Glutamatergic neuron (in vitro differentiated cells): ENCODE data around the gene HOXA11. TPM values are rescaled to one million over a fixed set of nuclear protein-coding genes. Genes with fewer than 3 reads are reported as not detected.

Experiments used
- DNase-seq: peaks from one replicate; pipeline ENCODE4 v3.0.0; 2022
- H3K27ac Mint-ChIP-seq: one replicate; pipeline ENCODE4 v1.8.0; 2020; ENCODE audit warnings: mild to moderate bottlenecking, mixed read lengths, inconsistent platforms; ENCODE audit not compliant: unreplicated experiment
- H3K27me3 Mint-ChIP-seq: one replicate; pipeline ENCODE4 v1.8.0; 2020; ENCODE audit warnings: mild to moderate bottlenecking, moderate library complexity, mixed read lengths, inconsistent platforms; ENCODE audit not compliant: unreplicated experiment
- H3K36me3 Mint-ChIP-seq: one replicate; pipeline ENCODE4 v1.8.0; 2020; ENCODE audit warnings: mild to moderate bottlenecking, mixed read lengths, inconsistent platforms; ENCODE audit not compliant: unreplicated experiment
- H3K4me1 Mint-ChIP-seq: one replicate; pipeline ENCODE4 v1.8.0; 2020; ENCODE audit warnings: mild to moderate bottlenecking, low read depth, mixed read lengths, inconsistent platforms; ENCODE audit not compliant: unreplicated experiment
- H3K4me3 Mint-ChIP-seq: one replicate; pipeline ENCODE4 v1.8.0; 2020; ENCODE audit warnings: mild to moderate bottlenecking, mixed read lengths, inconsistent platforms; ENCODE audit not compliant: unreplicated experiment
- H3K9me3 Mint-ChIP-seq: one replicate; pipeline ENCODE4 v1.8.0; 2020; ENCODE audit warnings: mild to moderate bottlenecking, moderate library complexity, mixed read lengths, inconsistent platforms; ENCODE audit not compliant: unreplicated experiment
- total RNA-seq: library from RNA; stranded (reverse); fragmentation: NEBNext Ultra II Directional; extraction: Animal tissue kit (Norgen Biotek cat#: 25700); gene quantifications from one replicate; pipeline ENCODE4 v1.2.1, GENCODE V29; 2021; ENCODE audit not compliant: unreplicated experiment
- TF ChIP-seq, protein P1 (sequence below): fragments of 200-600 bp; sonication (generic); IDR thresholded peaks from one replicate; pipeline ENCODE4 v1.5.0; 2021; ENCODE audit not compliant: partially characterized antibody, unreplicated experiment

Gene HOXA11
- total RNA-seq, 1 donor from 2014 or later = not detected

DNA sequence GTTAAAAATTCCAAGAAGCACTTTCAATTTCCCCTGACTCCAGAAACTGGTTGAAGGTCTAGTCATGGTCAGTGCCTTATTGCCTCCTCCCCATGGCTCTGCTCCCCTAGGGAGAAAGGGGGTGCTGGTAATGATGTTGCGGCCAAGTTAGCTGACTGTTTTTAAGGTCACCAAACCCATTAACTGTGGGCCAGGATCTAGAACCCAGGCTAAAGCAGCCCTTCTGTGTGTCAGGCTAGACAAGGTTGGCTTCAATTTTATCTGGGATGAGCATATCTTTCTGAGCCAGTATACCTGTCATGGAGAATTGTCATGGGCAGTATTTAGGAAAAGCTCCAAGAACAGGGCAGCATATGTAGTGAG lies 26.0 kb upstream of the HOXA11 start:
- Mint-ChIP-seq H3K9me3 (no peaks in the 10 kb centered on the region), H3K27ac (no peak overlapping the region), H3K4me1 (no peaks in the 10 kb centered on the region), H3K4me3 (no peak overlapping the region), H3K36me3 (no peaks in the 10 kb centered on the region), H3K27me3 (peaks cover 43% of the 10 kb centered on the region)
- DNase-seq = no peak
- TF ChIP-seq, protein P1, sequence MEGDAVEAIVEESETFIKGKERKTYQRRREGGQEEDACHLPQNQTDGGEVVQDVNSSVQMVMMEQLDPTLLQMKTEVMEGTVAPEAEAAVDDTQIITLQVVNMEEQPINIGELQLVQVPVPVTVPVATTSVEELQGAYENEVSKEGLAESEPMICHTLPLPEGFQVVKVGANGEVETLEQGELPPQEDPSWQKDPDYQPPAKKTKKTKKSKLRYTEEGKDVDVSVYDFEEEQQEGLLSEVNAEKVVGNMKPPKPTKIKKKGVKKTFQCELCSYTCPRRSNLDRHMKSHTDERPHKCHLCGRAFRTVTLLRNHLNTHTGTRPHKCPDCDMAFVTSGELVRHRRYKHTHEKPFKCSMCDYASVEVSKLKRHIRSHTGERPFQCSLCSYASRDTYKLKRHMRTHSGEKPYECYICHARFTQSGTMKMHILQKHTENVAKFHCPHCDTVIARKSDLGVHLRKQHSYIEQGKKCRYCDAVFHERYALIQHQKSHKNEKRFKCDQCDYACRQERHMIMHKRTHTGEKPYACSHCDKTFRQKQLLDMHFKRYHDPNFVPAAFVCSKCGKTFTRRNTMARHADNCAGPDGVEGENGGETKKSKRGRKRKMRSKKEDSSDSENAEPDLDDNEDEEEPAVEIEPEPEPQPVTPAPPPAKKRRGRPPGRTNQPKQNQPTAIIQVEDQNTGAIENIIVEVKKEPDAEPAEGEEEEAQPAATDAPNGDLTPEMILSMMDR = no peak

DNA sequence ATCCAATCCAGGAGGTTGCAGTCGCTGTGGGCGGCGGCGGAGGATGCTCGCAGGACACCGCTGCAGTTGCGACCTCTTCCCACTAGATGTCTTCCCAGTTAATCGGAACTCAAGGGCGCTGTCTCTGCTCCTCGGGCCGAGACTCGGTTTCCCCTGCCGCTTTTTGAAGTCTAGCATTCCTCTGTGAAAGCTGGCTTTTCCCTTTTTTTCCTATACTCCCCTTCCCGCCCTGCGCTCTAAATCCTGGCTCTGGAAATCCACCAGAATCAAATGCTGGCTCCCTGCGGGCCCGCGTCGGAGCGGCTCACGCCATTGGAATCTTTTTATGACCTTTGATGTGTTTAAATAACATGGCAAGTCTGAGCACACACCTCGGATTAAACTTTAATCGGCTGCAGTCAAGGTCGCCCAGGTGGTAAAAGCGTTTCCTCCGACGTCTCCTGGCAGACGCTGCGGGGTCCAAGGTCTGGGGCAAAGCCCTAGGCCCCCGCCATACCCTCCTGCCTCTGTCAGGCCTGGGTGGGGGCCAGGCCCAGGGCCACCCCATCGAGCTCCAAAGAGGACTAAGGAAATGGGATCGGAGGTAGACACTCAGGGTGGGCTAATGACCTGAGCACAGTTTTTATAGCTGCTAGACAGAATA lies 25.5 kb upstream of the HOXA11 start:
- DNase-seq = peak; percentile 80
- TF ChIP-seq, protein P1 = peak; percentile 89
- no peaks in the 10 kb centered on the region for H3K4me1 Mint-ChIP-seq
- H3K27ac Mint-ChIP-seq = no peak overlapping the region
- H3K9me3 Mint-ChIP-seq = no peaks in the 10 kb centered on the region
- H3K4me3 Mint-ChIP-seq = no peak overlapping the region
- peaks cover 41% of the 10 kb centered on the region for H3K27me3 Mint-ChIP-seq
- no peaks in the 10 kb centered on the region for H3K36me3 Mint-ChIP-seq

DNA sequence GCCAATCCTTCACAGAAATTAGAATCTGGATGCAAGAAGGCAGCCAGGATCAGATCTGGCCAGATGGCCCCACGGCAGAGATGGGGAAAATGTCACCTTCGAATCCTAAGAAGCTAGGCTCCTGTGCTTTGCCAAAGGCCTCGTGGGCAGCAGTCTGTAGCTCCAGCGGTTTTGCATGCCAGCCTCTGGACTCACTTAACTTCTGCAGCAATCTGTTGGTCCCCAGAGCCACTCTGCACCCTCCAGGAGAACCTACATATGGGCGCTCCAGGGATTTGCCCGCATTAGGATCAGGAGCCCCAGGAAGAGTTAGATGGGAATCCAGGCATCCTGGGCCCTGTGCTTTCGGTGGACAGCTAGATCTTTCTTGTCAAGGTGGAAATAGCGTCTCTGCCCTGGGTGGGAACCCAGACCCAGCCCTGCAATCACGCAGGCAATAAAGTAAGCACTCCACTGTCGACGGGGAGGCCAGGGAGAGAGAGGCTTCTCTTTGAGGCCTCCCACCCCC lies 25.0 kb upstream of the HOXA11 start:
- H3K27me3 Mint-ChIP-seq = peaks cover 38% of the 10 kb centered on the region
- H3K4me3 Mint-ChIP-seq = no peak overlapping the region
- no peaks in the 10 kb centered on the region for H3K36me3 Mint-ChIP-seq
- no peak for DNase-seq
- H3K9me3 Mint-ChIP-seq = peaks cover 2% of the 10 kb centered on the region
- H3K27ac Mint-ChIP-seq = no peak overlapping the region
- TF ChIP-seq, protein P1 = no peak
- no peaks in the 10 kb centered on the region for H3K4me1 Mint-ChIP-seq

DNA sequence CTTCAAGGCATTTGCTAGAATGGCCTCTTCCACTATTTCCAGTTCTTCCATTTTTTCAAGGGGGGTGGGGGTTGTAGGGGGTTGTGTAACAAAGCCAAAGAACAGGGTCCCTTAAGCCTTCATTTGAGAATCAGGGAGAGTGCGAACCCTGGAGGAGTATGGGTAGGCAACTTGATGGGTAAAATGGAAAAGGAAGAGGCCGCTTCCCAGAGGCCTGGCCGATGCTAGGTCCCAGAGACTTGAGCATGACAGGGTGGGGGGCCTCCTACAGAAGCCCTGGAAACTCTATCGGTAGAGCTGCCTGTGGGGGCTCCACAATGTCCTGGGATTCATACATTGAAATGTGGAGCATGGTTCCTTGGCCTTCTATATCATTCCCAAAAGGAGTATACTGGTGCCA lies 24.0 kb upstream of the HOXA11 start:
- Mint-ChIP-seq H3K27me3 (peaks cover 44% of the 10 kb centered on the region), H3K9me3 (peaks cover 4% of the 10 kb centered on the region), H3K4me1 (peaks cover 3% of the 10 kb centered on the region), H3K27ac (no peak overlapping the region), H3K36me3 (no peaks in the 10 kb centered on the region), H3K4me3 (no peak overlapping the region)
- DNase-seq = no peak
- TF ChIP-seq, protein P1 = no peak

DNA sequence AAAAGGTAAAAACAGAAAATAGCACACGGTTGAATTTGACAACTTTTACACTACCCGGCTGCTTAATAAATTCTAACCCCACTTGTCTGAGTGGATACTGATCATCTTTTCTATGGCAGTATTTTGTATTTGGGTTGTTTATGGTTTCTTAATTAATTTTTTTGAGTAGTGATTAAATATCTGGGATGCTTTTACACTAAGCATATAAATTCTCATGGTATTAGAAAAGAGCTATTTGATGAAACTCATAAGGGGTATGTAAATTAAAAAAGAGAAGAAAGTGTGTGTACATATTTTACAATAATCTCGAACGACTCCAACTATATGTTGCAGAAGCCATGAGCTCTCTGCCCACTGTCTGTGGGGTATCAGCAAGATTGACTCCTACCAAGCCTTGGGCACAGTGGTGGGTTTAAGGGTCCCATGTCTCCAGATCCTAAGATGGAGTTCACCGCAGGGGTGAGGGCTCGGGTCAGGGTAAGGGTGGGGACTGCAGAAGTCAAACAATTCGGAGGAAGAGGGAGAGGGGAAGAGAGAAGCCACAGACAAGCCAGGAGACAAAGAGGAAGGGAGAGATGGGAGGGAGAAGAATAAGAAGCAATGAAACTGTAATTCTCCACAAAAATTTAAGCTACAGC lies 22.4 kb upstream of the HOXA11 start:
- H3K4me1 Mint-ChIP-seq = peaks cover 3% of the 10 kb centered on the region
- H3K4me3 Mint-ChIP-seq = no peak overlapping the region
- no peak overlapping the region for H3K27ac Mint-ChIP-seq
- TF ChIP-seq, protein P1 = no peak
- DNase-seq = no peak
- peaks cover 48% of the 10 kb centered on the region for H3K27me3 Mint-ChIP-seq
- H3K9me3 Mint-ChIP-seq = peaks cover 6% of the 10 kb centered on the region
- H3K36me3 Mint-ChIP-seq = no peaks in the 10 kb centered on the region
